ENCODE measurements around the gene RNASE11. TPM values are rescaled to one million over a fixed set of nuclear protein-coding genes. Genes with fewer than 3 reads are reported as not detected.

The RNASE11 gene
- total and polyA plus RNA-seq, 2 of the 4 experiments (the other 2 are of a cell fraction) = not detected

GRCh38 chr14:20557212-20557542, 30.6 kb downstream of the RNASE11 start:
- Histone ChIP-seq H2AK5ac (ENCODE audit: low read depth, low read length) (no peak overlapping the region), H2BK20ac (ENCODE audit: low read depth, low read length) (no peak overlapping the region), H2BK120ac (ENCODE audit: low read depth, low read length) (no peak overlapping the region), H3K14ac (replicated peaks; ENCODE audit: low read depth, low read length) (no peak overlapping the region), H2AFZ (replicated peaks; ENCODE audit: low read length, poor library complexity) (no peak overlapping the region), H2BK15ac (ENCODE audit: low read depth, low read length) (no peak overlapping the region), H3K4me3 (ENCODE audit: insufficient read depth, low read depth, low read length) (no peak overlapping the region), H4K91ac (ENCODE audit: insufficient read depth, low read depth, low read length) (no peak overlapping the region), H2AK9ac (replicated peaks; ENCODE audit: low read depth, low read length, poor library complexity) (no peak overlapping the region), H3K4ac (ENCODE audit: low read depth, low read length) (no peak overlapping the region), H3K36me3 (ENCODE audit: control insufficient read depth, insufficient read depth, low read length) (no peaks in the 10 kb centered on the region), H4K8ac (ENCODE audit: low read depth in 2 of 2, low read length in 2 of 2) (no peak overlapping the region), H2BK5ac (ENCODE audit: low read depth, low read length, poor library complexity, severe bottlenecking) (no peak overlapping the region), H3K9me1 (ENCODE audit: insufficient read depth, low read length) (no peaks in the 10 kb centered on the region), H3K79me1 (ENCODE audit: low read depth in 1 of 2, low read length in 2 of 2) (no peaks in the 10 kb centered on the region), H3K27me3 (ENCODE audit: control insufficient read depth, insufficient read depth, low read length) (no peaks in the 10 kb centered on the region), H3K4me1 (ENCODE audit: control insufficient read depth, insufficient read depth, low read length) (no peaks in the 10 kb centered on the region), H4K20me1 (ENCODE audit: insufficient read depth, low read length) (no peaks in the 10 kb centered on the region), H3K23ac (ENCODE audit: low read depth, low read length) (no peak overlapping the region), H4K5ac (ENCODE audit: low read depth, low read length) (no peak overlapping the region), H3K56ac (ENCODE audit: extremely low read depth, insufficient read depth, low read length) (no peak overlapping the region), H3K9ac (ENCODE audit: low read depth, low read length) (no peak overlapping the region), H3K27ac (ENCODE audit: insufficient read depth, low read length) (no peak overlapping the region), H3K9me3 (ENCODE audit: control insufficient read depth, insufficient read depth, low read length) (no peaks in the 10 kb centered on the region), H3K4me2 (ENCODE audit: low read depth, low read length) (no peak overlapping the region), H3K18ac (ENCODE audit: low read depth, low read length) (no peak overlapping the region)
- CTCF ChIA-PET = no interaction called here
- POLR2A ChIA-PET (ENCODE audit: unreplicated experiment) = no interaction called here
- in situ Hi-C loops (cut with MboI; ENCODE audit: low sequenced_read_pairs) (no loop called here), intact Hi-C loops (cut with micrococcal nuclease) (no loop called here), dilution Hi-C loops (cut with HindIII; ENCODE audit: low sequenced_read_pairs, unreplicated experiment) (no loop called here)
- no peak for ATAC-seq (ENCODE audit: low read depth)
- no CpG with 5 or more reads among the region's 2 CpGs for WGBS, 2 experiments (ENCODE audit: extremely low coverage in 2 of 2, insufficient read length in 1 of 2)
- no TSS peak for BruUV-seq (replicated peaks)
- no peak for TF ChIP-seq CHD1 (IDR thresholded peaks at IDR 0.05; ENCODE audit: low read depth, low read length)
- TF ChIP-seq RAD21 (IDR thresholded peaks at IDR 0.05; ENCODE audit: low read length) = no peak
- TF ChIP-seq FOS (IDR thresholded peaks at IDR 0.05; ENCODE audit: low read depth, low read length) = no peak
- no peak for TF ChIP-seq SMC3 (IDR thresholded peaks at IDR 0.05; ENCODE audit: low read depth, low read length)
- TF ChIP-seq ELK1 (IDR thresholded peaks at IDR 0.05; ENCODE audit: borderline replicate concordance, low read depth, low read length) = no peak
- no peak for TF ChIP-seq MXI1 (IDR thresholded peaks at IDR 0.05; ENCODE audit: borderline replicate concordance, low read depth, low read length)
- TF ChIP-seq NFE2L2 (IDR thresholded peaks at IDR 0.05; ENCODE audit: low read depth, low read length) = no peak
- no peak for TF ChIP-seq RFX5 (IDR thresholded peaks at IDR 0.05; ENCODE audit: low read depth, low read length)
- no peak for TF ChIP-seq MAZ (IDR thresholded peaks at IDR 0.05; ENCODE audit: borderline replicate concordance, low read depth, low read length)
- no peak for TF ChIP-seq USF2 (IDR thresholded peaks at IDR 0.05; ENCODE audit: low read depth, low read length)
- no peak for TF ChIP-seq CTCF (conservative IDR thresholded peaks at IDR 0.05; ENCODE audit: low read depth, low read length)
- TF ChIP-seq POLR2A (IDR thresholded peaks at IDR 0.05; ENCODE audit: low read depth, low read length) = no peak
- no peak for DNase-seq

Measured in IMR-90 (cell line).